Right atrium auricular region (tissue), 2 donors: ENCODE data around the gene GRB10. TPM values are rescaled to one million over a fixed set of nuclear protein-coding genes. Genes with fewer than 3 reads are reported as not detected.

Source experiments
- DNase-seq: peaks from one replicate; pipeline ENCODE4 v3.0.0-alpha.2; 2019; ENCODE audit warnings: low spot score
- H3K27ac ChIP-seq, 2 donors: fragments of 200-600 bp; sonication (generic); 1 replicate in 1 of 2; 2 replicates in 1 of 2; pipeline ENCODE4 v1.5.1; 2016 to 2019
- H3K27me3 ChIP-seq, 2 donors: fragments of 200-600 bp; sonication (generic); one replicate each; pipeline versions ENCODE4 v1.5.1 to v1.6.0; 2017 to 2019
- H3K36me3 ChIP-seq: fragments of 200-600 bp; sonication (generic); one replicate; pipeline ENCODE4 v1.5.1; 2016
- H3K4me1 ChIP-seq, 2 donors: fragments of 200-600 bp; sonication (generic); one replicate each; pipeline versions ENCODE4 v1.5.1 to v1.6.0; 2017 to 2019
- H3K4me3 ChIP-seq, 2 donors: fragments of 200-600 bp; sonication (generic); 1 replicate in 1 of 2; 2 replicates in 1 of 2; pipeline ENCODE4 v1.5.1; 2017 to 2019; ENCODE audit warnings: mild to moderate bottlenecking in 1 of 2, moderate library complexity in 1 of 2
- H3K9me3 ChIP-seq, 2 donors: fragments of 200-600 bp; sonication (generic); one replicate each; pipeline ENCODE4 v1.5.1; 2019
- CTCF ChIP-seq, 2 donors: fragments of 200-600 bp; sonication (generic); IDR thresholded peaks; one replicate each; pipeline ENCODE4 v1.5.1; 2019; ENCODE audit warnings: antibody characterized with exemption in 2 of 2
- total RNA-seq, 2 donors: library from RNA; depleted of rRNA; stranded (reverse); fragments of >200 nt; gene quantifications; one replicate each; pipeline ENCODE4 v1.1.0, GENCODE V29; 2016

GRB10 gene
- total RNA-seq, 2 donors from 2014 or later: 36.5 to 39.0 TPM

GRCh38 chr7:50707236-50708006, 75.3 kb downstream of the GRB10 start:
- Histone ChIP-seq H3K27ac (peak overlapping the region in 1 of 2 donors; percentile 23), H3K36me3 (no peaks in the 10 kb centered on the region), H3K4me1 (peaks cover 0 to 66% of the 10 kb centered on the region in 2 donors), H3K9me3 (no peaks in the 10 kb centered on the region), H3K27me3 (no peaks in the 10 kb centered on the region), H3K4me3 (no peak overlapping the region)
- no peak for DNase-seq
- TF ChIP-seq CTCF (IDR thresholded peaks at IDR 0.05): no peak

GRCh38 chr7:50706469-50706937, 76.2 kb downstream of the GRB10 start:
- no peaks in the 10 kb centered on the region for H3K9me3 ChIP-seq
- no peak overlapping the region for H3K4me3 ChIP-seq
- peaks cover 0 to 57% of the 10 kb centered on the region in 2 donors for H3K4me1 ChIP-seq
- no peak overlapping the region for H3K27ac ChIP-seq
- no peak for TF ChIP-seq CTCF (IDR thresholded peaks at IDR 0.05)
- DNase-seq: no peak
- H3K36me3 ChIP-seq: peaks cover 4% of the 10 kb centered on the region
- H3K27me3 ChIP-seq: no peaks in the 10 kb centered on the region

- H3K36me3 ChIP-seq: peaks cover 10% of the 10 kb centered on the region
- H3K4me3 ChIP-seq: no peak overlapping the region
- DNase-seq: no peak
- no peaks in the 10 kb centered on the region for H3K27me3 ChIP-seq
- no peaks in the 10 kb centered on the region for H3K9me3 ChIP-seq
- peaks cover 0 to 41% of the 10 kb centered on the region in 2 donors for H3K4me1 ChIP-seq
- no peak for TF ChIP-seq CTCF (IDR thresholded peaks at IDR 0.05)
- H3K27ac ChIP-seq: no peak overlapping the region
Measured at GRCh38 chr7:50704844-50705243, 77.9 kb downstream of the GRB10 start.

- no peak overlapping the region for H3K4me3 ChIP-seq
- TF ChIP-seq CTCF (IDR thresholded peaks at IDR 0.05): no peak
- no peak overlapping the region for H3K27ac ChIP-seq
- no peaks in the 10 kb centered on the region for H3K27me3 ChIP-seq
- peaks cover 0 to 29% of the 10 kb centered on the region in 2 donors for H3K4me1 ChIP-seq
- peaks cover 10% of the 10 kb centered on the region for H3K36me3 ChIP-seq
- DNase-seq: no peak
- H3K9me3 ChIP-seq: no peaks in the 10 kb centered on the region
Measured at GRCh38 chr7:50703654-50704053, 79.0 kb downstream of the GRB10 start.

GRCh38 chr7:50699143-50699542, 83.6 kb downstream of the GRB10 start:
- no peak for DNase-seq
- no peak for TF ChIP-seq CTCF (IDR thresholded peaks at IDR 0.05)
- Histone ChIP-seq H3K4me1 (peaks cover 0 to 7% of the 10 kb centered on the region in 2 donors), H3K27ac (no peak overlapping the region), H3K4me3 (no peak overlapping the region), H3K36me3 (peaks cover 17% of the 10 kb centered on the region), H3K9me3 (no peaks in the 10 kb centered on the region), H3K27me3 (no peaks in the 10 kb centered on the region)
